ENCODE data around the gene LZIC. TPM values are rescaled to one million over a fixed set of nuclear protein-coding genes. Genes with fewer than 3 reads are reported as not detected.

LZIC gene
- total RNA-seq, 1 donor from 2014 or later, result 41.0 TPM

DNA sequence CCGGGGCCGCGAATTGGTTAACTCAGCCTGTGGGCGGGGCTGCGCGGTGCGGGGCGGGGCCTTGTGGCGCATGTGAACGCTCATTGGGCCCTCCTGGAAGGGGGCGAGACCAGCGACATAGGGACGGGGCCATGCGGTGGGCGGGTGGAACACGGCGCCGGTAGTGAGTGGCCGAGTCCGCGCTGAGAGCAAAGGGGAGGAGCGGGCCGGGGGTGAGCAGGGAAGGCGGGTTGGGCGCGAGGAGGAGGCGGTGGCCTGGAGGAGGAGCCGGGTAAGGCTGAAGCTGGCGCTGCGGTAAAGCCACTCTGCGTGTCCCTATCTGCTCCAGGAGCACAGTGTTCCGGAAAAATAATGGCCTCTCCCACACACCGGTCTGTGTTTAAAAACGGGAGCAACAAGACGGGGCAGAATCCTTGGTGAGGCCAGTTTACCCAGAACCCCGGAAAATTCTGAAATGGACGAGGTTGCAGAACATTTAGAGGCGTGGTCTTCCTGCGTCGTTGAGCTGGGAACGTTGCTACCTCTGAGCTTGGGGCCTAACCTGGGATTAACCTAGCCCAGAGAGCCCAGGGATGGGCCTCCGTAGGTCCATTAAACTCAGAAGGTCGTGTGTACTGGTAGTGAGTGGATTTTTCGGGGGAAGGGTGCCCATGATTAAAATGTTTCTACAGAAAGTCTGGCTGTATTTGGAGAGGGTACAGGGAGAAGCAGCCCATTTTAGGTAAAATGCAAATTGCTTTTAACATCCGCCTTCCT is 32.6 kb downstream of the LZIC start:
- DNase-seq (ENCODE audit: low read depth), result peak; percentile 92

DNA sequence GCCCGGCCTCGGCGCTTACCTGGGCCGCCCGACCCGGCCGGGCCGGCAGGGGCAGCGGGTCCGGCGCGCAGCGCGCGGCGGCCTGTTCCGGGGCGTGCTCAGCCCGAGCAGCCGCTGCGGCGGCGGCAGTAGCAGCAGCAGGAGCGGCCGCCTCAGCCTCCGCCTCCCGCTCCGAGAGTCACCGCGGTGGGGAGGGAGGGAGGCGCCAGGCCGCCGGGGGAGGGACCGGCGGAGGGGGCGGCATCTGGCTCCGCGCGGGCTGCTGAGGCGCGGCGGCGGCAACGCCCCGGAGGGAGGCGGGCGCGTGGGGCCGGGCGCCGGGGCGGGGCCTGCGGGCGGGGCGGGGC is 33.1 kb downstream of the LZIC start, which contains the start of gene CTNNBIP1:
Gene CTNNBIP1, minus strand, starts transcription at position 194 of the 347 bp plus-strand sequence. CDS start 38,205 bp downstream, outside the sequence.
- DNase-seq (ENCODE audit: low read depth), result no peak

DNA sequence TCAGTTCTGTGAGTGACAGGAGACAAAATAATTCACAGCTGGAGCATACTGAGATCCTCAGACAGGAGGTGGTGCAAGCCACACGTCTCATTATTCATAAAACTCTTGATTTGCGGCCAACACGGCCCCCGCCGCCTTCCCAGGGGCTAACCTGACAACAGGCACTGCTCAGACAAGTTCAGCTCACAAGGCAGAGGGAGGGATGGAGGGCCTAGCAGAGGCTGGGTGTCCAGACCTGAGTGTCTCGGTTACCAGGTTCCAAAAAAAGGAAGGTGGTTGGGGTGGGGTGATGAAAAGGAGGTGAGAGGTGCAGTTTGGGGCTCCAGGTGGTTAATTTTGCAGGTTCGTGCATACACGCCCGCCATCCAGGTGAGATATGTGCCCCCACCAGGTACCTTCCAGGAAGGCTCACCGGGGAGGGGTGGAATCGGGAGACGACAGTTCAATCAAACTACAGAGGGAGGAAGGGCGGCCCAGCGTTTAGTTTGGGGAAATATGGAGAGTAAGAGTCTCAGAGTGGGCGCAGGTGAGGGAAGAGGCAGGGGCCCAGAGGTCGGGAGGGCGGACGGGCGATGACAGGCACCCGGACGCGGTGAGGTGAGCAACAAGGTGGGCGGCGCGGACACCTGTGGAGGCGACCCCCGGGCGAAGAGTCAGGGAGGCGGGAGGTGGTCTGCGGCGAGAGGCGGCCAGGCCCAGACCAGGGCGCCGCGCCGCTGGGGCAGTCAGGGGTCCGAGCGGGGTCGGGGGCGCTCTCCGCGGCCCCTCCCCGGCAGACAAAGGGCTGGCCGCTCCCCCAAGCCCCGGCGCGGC is 33.8 kb downstream of the LZIC start:
- DNase-seq (ENCODE audit: low read depth), result no peak

DNA sequence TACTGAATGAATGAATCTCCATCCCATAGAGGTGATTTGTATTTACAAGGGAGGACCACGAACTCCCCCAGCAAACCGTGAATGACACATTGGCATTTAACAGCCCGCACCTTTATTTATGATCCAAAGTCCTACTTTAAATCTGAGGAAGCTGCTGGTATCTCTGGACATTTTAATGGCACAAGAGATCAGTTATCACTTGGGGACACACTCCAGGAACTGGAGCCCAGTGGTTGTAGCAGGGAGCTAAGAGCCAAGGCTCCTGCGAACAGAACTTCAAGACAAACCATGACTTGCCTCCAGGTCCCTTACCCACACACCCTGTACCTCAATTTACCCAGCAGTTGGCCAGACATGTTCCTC is 34.3 kb downstream of the LZIC start:
- no peak for DNase-seq (ENCODE audit: low read depth)

DNA sequence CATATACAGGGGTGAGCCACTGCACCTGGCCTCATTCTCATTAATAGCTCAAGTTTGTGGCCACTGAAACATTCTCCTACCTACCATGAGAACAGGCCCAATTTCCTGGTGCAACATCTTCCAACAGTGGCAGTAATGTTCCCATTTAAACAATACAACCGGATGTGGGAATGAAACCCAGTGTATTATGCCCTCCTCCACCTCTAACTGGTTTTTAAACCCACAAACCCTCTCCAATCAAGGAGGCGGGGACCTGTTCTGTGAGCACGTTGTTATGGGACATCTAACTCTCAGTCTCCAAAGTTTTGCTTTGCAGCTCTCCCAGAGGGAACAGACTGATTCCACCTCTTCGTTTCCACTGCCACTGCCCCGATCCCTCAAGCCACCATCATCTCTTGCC is 35.8 kb downstream of the LZIC start:
- DNase-seq (ENCODE audit: low read depth), result no peak

DNA sequence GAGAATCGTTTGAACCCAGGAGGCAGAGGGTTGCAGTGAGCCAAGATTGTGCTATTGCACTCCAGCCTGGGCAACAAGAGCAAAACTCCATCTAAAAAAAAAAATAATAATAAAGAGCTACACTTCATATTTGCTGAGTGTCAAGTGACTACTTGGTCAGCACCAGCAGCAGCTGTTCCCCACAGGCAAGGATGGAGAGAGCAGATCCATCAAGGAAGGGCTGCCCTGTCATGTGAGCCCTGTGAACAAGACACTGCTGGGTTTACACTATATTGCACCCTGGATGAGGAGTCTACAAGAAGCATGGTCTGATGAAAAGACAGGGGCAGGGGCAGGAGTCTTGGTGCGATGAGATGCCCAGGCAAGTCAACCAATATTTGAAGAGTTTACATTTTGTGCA is 36.7 kb downstream of the LZIC start:
- no peak for DNase-seq (ENCODE audit: low read depth)

DNA sequence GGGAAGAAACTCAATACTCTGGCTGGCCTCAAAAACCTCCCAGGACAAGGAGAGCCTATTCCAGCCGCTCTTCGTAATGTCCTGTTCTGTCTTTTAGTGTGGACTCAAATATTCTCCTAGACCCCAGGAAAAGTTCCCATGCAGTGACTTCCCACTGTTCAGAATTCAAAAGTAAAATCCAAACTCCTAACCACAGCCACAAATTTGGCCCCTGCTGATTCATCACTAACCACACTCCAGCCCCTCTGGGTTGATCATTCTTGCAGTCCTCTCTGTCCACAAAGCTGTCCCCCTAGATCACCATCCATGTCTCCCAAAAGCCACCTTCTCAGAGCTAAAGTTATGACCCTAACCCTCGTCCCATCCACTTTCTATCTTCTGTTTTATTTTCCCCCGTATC is 38.2 kb downstream of the LZIC start:
- peak; percentile 21 for DNase-seq (ENCODE audit: low read depth)

DNA sequence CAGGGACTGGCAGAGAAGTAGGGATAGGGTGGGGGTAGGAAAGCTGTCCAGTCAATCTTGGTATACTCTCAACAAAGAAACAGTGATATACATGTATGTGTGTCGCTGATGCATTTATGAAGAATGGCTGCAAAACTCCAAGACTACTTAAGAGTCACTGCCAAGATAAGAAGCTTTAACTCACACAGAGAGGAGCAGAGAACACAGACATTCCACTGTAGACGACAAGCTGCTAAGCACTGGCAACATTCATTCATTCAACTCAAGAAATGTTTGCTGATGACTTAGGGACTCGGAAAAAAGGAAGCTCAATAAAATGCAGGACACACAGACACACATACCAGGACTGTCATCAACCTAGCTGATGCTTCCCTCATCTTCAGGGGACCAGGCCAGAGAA is 38.6 kb downstream of the LZIC start:
- no peak for DNase-seq (ENCODE audit: low read depth)

DNA sequence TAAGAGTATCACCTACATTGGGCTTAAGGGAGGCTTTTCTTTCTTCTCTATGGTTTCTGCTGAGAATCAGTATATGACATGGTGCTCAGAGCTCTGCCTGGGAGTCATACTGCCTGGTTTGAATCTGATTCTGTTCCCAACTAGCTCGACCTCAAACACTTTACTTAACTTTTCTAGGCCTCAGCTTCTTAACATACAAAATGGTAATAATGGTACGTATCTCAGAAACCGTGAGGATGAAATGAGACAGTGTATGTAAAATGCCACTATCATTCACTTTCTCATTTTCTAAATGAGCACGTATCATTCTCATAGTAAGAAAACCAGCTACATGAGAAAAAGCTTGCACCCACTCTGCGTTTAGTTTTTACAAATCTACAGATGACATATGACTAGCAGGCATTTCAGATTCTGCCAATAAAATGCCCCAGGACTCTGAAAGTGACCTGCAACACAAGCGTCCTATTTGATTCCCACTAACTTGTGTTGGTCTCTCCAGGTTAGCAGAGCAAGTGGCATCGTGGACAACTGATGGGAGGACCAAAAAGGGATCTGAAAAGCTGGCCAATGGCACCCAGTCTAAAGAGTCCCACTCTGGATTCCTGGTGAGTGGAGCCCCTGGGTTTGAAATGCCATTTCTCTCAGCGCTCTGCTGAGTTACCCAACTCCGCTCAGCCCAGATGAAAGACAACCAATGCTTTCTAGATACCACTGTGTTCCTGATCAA is 39.2 kb downstream of the LZIC start:
- DNase-seq (ENCODE audit: low read depth), result no peak

DNA sequence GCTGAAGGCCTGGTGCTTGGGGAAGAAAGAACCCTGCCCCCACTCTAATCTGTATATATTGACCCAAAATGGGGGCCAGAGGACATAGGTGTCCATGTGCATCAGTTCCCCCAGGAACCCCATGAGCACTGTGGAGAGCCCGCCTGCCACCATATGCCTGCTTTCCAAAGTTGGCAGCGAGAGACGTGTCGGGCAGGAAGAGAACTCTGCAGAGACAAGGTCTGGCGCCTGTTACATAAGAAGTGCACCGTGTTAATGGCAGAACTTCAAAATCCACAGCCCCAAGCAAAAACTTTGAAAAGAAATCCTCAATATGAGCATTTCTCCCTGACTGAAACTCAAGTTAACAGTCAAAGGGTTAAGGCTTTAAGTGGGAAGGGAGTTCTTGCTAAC is 41.1 kb downstream of the LZIC start:
- no peak for DNase-seq (ENCODE audit: low read depth)

DNA sequence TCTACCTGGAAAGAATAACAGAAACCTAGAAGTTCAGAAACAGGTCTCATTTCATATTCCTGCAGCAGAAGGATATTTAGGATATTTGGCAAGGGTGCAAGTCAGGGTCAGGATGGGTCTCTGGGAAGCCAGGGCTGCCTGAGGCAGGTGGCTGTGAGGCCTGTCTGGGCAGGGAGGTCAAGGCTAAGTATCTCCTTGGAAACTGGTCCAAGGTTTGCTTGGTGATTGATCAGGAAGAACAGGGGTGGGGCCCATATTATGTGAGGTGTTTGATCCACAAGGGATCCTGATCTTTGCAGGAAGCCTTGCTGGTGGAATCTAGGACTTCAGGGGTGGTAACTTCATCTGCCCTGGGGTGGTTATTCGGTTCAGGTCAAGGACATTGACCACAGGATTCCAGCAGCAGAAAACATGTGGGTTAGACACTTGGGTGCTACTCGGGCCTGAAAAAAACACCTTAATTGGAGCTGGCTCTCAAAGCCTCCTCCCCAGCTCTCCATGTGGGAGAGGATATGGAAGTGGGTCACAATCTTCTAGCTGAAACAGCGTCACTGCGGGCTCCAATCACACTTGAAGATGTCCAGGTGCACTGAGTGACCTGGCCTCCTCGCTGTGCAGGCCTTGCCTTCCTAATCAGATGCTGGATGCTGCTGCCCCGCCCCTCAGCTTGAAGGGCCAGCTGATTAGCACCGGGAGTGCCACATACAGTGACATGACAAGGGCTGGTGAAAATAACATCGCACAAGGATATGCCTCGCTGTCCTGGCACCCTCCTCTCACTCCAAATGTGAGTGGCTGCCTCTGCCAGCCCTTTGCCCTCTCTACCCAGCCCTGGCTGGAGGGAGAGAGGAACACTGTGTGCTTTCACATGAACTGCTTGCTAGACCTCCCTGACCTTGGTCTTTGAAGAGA is 41.8 kb downstream of the LZIC start:
- DNase-seq (ENCODE audit: low read depth), result no peak

DNA sequence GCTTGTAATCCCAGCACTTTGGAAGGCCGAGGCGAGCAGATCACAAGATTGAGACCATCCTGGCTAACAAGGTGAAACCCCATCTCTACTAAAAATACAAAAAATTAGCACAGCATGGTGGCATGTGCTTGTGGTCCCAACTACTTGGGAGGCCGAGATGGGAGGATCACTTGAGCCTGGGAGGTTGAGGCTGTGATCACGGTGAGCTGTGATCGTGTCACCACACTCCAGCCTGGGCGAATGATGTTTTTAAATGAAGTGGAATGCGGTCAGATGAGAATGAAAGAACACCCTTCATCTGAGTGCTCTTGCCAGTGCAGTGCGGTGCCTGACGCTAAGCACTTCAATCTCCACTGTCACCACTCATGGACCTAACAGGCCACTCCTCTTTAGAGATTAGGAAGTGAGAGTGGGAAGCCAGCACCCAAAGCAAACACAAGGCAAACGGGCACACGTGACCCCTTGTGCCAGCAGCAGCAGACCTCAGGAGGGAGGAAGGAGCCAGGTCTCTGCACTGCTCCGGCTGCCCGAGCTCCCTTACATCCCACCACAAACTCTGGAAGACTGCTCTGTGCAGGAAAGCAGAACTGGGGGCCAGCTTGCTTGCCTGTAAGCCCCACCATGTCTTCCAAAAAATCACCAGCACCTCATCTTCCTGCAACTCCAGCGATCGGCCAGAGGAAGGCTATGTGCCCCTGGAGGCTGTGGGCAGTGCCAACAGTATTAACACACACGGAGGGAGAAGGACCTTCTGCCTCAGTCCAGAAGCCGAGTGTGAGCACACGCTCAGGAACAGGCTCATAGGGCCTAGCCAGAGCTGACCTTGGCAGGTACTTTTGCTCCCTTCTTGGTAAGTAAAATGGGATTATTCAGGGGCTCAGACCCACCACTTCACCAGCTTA is 42.8 kb downstream of the LZIC start:
- no peak for DNase-seq (ENCODE audit: low read depth)

DNA sequence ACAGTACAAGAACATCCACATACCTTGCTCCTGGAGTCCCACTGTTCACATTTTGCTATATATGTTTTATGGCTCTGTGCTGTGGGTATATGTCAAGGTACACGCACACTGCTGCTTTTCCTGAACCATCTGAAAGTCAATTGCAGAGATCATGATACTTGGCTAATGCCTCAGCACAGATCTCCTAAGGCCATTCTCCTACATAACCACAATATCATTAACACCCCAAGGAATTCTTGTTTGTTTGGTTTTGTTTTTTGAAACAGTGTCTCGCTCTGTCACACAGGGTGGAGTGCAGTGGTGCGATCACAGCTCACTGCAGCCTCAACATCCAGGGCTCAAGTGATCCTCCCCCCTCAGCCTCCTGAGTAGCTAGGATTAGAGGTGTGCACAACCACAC is 49.1 kb downstream of the LZIC start:
- peak; percentile 72 for DNase-seq (ENCODE audit: low read depth)

DNA sequence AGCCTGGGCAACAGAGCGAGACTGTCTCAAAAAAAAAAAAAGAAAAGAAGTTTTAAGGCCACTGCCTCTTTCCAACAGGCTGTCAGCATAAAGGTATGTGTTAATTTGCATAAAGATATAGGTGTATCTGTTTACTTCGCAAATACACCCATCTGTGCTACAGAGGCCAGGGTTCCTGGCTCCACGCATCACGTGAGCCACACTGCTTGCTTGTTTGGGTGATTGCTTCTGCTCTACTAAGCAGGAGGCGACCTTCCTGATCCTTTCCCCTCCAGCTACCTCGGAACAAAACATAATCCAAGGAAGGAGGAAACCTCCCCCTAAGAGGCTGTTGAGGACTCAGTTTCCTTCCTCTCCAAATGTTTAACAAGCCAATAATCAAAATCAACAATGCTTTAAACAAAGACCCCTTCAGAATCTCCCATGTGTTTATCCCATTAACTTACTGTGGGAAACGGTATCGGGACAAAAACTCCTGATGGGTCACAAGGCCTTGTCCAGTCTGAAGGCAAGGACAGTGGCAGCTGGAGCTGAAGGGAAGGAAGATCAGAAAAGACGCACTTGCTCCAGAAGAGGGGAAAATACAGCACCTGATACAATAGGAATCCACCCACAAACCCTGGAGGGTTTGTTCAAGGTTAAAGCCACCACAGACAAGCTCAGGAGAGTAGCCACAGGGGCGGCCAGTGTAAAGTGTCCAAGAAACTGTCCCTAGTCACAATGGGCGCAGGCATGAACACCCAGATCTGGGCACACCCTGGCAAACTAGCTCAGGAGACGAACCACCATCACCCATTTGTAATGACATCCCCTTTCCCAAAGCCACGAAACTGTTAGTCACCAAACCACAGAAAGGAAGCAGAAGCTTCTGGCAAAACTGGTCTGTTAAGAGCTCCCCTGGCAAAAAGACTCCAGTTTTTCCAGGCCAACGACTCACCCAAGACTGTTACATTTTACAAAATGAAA is 50.3 kb downstream of the LZIC start:
- peak; percentile 85 for DNase-seq (ENCODE audit: low read depth)

DNA sequence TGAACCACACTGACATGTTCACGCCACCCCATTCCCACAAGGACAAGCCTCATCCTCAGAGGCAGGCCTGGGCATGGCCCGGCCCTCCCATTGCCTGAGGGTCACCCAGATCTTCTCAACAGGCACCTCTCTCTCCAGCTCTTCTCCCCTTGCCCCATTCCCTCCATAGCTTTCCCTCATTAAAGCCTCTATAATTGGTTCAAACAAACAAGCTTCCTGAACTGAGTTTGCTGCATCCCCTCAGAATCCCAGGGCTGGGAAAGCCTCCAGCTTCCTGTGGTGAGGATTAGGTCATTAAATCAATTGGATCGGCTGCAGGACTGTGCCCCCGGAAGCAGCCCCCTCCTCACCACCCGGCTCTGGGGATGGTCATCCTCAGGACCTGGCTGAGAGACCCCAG is 52.0 kb downstream of the LZIC start:
- DNase-seq (ENCODE audit: low read depth), result no peak

DNA sequence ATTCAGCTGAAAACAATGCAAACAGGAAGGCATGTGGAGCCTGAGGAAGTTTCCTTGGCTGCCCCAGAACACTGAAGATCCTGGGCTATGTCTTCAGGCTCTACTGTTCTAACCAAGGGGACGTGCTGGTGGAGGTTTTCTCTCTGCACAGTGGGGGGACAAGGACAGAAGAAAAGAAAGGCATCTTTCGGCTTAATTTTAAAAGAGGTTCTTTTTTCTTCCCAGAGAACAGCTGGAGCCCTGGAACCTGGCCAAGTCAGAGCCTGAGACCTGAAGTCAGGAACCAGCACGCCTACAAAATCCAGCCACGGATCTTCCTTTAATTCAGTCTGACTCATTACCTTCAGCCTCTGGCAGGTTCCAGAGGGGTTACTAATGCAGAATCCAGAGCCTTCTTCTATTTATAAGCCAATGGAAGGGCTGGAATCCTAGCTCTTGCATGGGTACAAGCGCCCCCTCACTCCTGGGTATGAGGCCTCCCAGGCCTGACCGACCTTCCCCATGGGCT is 52.9 kb downstream of the LZIC start:
- peak; percentile 95 for DNase-seq (ENCODE audit: low read depth)

DNA sequence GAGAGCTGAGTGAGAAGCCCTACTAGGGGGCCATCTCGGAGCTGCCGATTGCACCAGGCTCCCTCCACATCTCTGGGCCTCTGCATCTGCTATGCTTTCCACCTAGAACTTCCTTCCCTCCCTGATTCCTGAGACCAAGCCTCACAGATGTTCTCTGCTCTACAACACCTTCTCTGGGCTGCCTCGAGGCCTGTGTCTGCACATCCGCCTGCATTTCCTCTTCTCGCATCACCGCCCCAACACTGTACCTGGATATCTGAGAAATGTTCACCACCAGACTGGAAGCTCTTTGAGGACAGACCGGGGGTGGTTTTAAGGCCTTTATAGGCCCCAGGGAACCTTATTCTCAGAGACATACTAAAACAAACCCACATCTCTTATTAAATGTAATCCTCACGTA is 53.8 kb downstream of the LZIC start:
- DNase-seq (ENCODE audit: low read depth), result no peak

DNA sequence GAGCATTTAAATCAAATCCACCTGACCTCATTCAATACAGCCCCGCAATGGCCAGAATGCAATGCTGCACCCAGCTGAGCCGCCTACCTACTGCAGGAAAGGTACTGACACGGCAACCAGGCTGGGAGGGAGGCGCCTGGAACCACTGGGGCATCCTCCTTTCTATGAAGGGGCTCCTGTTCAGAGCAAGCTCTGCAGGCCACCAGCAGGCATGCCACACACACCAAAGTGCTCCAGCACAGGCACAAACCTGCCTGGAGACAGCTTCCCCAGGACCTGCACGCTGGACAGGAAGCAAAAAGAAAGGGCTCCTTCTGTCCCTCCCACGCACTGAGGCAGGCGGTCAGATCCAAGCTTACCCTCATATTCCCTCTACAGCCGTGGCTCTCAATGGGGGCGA is 54.3 kb downstream of the LZIC start:
- no peak for DNase-seq (ENCODE audit: low read depth)

DNA sequence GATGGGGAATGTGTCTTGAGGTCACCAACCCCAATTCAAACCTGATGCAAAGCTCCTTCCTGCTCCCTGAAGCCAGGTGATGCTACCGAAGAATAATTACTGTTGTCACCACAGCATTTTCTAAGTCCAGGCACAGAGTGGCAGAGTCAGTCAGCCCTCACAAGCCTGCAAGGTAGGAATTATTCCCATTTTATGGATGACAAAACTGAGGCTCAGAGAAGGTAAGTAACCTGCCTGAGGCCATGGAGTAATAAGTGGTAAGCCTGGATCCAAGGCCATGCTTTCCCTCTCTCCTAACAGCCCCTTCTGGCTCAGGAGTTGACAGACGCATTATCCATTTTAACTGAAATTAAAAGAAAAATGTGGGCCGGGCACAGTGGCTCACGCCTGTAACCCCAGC is 56.1 kb downstream of the LZIC start:
- DNase-seq (ENCODE audit: low read depth), result no peak

All from renal cortical epithelial cell (primary cell).